GM12892 (cell line): ENCODE results near the gene FXYD3.

Source experiments
- POLR2A ChIP-seq: IDR thresholded peaks from 2 replicates; pipeline ENCODE4 v1.6.1; 2011; ENCODE audit warnings: low read depth, low read length, control low read depth
- POLR2AphosphoS5 ChIP-seq: IDR thresholded peaks from 2 replicates; pipeline ENCODE4 v1.6.1; 2011; ENCODE audit warnings: low read depth, low read length, control low read depth

- TF ChIP-seq POLR2A (no peak), POLR2AphosphoS5 (no peak)
Observed at GRCh38 chr19:35168196-35168595, 52.6 kb downstream of the FXYD3 start.
